GM18907 (cell line): ENCODE measurements around the gene ADGRG1.

Source experiments
- ATAC-seq: cut with Tn5 transposase; IDR thresholded peaks from one replicate; pipeline ENCODE4 v1.9.1; 2021; ENCODE audit warnings: mild to moderate bottlenecking, moderate library complexity; ENCODE audit not compliant: unreplicated experiment

Gene ADGRG1

DNA sequence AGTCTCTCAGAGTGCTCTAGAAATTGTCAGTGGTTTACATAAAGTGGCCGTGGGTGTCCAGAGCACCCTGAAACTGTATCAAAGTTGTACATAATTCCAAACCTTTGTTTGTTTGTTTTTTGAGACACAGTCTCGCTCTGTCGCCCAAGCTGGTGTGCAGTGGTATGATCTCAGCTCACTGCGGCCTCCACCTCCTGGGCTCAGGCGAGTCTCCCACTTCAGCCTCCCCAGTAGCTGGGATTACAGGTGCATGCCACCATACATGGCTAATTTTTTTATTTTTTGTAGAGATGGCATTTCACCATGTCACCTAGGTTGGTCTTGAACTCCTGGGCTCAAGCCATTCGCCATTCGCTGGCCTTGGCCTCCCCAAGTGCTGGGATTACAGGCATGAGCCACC is 24.3 kb upstream of the ADGRG1 start:
- ATAC-seq, result no peak

DNA sequence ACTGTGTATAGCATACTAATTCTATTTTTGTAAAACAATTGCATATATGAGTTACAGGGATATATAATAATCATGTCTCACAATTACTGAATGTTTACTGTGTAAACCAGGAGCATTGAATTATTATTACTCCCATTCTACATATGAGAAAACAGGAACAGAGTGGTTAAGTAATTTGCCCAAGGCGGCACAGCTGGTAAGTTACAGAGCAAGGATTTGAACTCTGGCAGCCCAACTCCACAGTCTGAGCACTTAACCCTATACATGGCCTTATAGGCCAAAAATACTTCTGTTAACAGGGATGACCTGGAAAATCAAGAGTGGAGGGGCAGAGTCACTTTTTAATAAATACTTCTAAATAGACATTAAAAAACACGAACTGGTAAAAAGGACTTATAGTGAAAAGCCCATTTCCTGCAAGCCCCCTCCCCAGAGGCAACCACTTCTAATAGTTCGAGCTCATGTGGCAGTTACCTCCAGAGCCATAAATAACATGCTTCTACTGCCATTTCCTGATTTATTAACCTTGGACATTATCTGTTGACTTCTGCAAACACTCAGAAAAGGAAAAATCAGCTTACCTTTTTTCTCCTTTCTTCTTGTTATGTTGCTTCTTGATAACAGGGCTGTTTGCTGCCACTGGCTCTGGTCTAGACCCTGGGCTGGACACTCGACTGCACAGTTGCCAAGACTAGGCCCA is 22.1 kb upstream of the ADGRG1 start:
- no peak for ATAC-seq

DNA sequence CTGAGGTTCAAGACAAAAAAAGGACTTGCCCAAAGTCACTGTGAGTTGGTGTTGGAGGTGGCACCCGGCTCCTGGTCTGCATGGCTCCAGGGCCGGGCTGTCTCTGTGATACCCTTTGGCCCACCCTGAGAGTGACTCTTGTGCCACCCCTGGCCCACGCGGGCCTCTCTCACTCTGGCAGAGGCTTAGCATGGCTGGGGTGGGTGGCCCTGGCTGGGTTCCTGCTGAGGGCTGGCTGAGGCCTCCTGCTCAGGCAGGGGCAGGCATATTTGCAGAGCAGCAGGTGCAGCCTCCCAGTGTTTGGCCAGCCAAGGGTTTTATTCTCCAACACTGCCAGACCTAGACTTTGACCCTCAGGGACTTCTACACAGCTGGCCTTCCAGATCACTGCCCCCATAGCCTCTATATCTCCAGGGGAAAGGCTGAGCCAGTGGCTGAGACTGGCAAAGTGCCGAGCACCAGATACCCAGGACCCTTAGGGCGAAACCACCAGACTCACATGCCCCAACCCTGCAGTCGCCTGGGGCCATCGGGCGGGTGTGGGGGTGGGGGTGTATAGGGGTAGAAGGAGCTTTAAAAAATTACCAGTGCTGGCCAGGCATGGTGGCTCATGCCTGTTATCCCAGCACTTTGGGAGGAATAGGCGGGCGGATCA is 21.5 kb upstream of the ADGRG1 start:
- ATAC-seq, result no peak

DNA sequence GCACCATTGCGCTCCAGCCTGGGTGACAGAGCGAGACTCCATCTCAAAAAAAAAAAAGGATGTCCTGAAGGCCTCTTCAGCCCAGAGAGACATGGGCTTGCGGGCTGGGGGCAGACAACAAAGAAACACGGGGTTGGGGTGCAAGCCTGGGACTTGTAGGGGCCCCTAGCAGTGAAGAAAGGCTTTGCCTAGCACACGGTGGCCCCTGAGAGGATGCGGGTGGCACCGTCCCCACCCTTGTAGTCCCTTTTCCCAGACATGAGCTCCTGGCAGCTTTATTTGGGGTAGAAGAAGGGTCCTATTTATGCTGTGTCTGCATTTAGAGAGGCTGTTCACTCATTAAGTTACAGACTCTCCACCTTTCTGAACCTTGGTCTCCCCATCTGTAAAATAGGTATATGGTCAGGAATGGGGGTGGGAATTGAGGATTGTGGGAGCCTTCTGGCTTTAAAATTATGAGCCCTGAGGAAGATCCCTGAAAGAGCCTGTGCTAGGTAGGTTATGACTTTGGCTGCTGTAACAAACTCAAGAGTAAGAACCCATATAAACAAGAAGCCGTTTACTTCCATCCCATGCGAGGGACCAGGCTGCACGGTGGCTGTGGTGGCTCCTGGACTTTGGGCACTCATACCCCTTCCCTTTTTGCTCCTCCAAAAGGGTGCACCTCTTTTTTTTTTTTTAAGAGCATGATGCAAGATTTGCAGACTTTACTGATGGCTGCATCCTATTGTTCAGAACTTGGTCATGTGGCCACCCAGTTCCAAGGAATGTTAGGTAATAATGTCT is 20.6 kb upstream of the ADGRG1 start:
- no peak for ATAC-seq

DNA sequence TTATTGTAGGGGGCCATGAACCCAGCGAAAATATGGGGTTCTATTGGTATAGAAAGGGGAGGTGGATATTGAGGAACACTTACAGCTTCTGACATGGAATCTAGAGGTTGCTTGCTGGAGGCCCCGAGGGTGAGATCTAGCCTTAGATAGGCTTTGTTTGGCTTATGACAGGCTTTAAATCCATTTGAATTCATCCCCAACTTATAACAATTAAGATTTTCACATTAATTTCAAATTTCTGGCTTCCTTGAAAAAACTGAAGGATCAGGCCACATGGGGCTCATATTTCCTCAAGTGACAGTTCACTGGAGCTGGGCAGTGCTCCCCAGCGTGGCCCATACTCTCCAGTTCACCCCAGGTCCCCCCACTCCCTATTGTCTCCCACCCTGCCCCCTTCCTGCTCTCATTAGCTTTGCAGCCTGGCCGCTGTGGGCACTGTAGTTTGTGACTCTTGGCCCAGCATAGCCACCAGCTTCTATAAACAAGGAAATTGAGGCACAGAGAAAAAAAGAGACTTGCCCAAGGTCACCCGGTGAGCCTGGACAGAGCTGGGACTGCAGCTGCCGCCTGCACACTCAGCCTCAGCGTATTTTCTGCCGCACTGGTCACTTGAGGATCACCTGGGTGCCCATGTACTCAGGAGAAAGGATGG is 19.8 kb upstream of the ADGRG1 start:
- ATAC-seq, result no peak

DNA sequence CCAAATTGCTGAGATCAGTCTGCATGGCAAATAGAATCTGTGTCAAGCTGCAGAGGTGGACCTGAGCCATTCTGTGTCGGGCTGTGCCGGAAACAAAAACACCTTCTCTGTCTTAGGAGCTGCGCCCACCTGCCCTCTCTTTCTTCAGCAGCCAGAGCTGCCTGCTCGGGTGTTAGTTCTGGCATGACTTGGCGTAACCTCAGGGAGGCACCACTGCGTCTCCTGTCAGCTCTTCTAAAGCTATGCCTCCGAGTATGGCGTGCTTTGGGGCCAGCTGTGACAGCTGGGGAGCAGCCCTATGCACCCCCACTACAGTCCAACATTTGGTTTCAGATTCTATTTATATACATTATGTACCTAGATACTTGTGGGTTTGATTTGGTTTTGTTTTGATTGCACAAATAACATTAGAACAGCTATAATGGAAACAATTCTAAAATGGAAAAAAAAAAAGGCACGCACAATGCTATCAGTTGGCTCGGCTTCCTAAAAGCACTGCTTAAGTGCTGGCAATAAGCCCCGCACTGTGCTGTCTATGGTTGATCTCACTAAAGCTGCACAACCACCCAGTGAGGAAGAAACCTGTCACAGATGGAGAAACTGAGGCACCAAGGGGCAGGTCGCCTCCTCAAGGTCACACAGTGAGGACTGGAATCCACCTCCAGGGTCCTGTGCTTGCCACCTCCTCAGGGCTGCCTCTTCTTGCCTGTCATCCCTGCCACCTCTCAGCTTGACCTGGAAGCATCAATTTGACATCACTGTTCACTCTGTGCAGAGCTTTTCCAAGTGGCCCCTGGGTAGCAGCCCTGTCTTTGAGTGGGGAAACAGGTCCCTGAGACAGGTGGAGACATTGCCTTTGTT is 18.7 kb upstream of the ADGRG1 start:
- peak; percentile 96 for ATAC-seq

DNA sequence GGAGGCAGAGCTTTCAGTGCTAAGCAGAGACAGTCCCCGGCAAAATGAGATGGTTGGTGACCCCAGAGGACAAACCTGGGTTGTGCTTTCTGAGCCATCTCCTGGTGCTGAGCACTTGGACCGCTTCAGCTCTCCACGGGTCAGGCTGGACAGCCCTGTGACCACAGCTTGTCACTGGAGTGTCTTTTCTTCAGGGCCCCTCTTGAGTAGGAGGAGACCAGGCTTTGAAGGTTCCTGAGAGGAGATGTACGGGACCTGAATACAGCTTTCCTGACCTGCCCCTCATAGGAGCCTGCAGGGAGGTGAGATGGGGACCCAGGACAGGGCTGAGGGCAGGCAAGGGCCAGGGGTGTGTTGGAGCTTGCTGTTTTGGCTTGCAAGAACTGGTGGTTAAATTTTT is 17.8 kb upstream of the ADGRG1 start:
- ATAC-seq, result no peak

DNA sequence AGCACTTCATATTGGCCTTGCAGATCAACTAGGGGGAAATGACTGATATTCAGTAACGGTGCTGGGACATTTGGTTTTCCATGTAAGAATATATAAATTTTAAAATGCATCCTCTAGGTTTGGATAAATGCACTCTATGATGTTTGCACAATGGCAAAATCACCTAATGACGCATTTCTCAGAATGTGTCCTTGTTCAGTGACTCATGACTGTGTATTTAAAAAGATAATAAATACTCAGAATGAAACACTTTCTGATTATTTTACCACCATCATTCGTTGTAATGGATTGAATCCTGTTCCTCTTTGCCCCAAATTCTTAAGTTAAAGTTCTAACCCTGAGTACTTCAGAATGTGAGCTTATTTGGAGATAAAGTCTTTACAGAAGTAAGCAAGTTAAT is 17.2 kb upstream of the ADGRG1 start:
- ATAC-seq, result no peak

DNA sequence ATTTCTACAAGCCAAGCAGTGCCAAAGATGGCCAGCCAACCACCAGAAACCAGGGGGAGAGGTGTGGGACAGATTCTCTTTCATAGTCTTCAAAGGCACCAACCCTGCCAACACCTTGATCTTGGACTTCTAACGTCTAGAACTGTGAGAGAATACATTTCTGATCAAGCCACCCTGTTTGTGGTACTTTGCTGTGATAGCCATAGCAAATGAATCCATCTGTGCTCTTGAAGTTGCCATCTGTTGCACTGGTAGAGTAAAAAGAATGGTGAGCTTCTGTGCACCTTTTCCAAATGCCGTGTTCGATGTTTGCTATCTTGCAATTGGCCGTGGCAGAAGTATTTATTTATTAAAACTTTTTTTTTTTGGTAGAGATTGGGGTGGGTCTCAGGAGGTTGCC is 16.7 kb upstream of the ADGRG1 start:
- ATAC-seq, result no peak

DNA sequence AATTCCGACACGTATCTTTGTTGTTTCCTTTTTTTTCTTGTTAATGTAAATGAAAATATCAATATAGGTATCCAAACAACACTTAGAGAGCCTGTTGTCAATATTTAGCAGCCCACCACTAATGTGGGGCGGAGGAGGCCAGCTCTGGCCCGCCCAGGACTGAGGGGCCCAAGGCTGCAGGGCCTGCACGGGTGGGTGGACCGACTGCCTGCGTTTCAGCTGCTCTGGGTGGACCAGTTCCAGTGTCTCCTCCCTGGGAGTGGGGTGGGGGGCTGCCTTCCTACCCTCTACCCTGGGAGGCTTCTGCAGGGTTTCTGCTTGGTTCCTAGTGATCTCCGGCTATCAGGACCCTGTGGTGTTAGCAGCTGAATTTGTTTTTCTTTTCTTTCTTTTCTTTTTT is 15.9 kb upstream of the ADGRG1 start:
- ATAC-seq, result no peak

DNA sequence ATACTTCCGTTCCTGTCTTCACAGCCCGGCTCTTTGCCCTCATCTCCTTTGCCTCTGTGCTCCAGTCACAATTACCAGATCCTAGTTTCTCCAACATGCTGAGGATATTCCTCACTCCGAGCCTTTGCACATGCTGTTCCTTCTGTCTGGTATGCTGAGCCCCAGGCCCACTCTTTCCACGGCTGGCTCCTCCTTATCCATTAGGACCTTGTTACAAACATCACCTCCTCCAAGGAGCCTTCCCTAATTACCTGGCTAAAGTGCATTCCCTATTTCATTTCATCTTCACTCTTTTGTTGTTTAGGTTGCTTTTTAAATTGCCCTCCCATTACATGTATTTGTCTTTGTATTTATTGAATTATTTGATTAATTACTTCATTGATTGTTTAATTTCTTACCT is 14.9 kb upstream of the ADGRG1 start:
- no peak for ATAC-seq

DNA sequence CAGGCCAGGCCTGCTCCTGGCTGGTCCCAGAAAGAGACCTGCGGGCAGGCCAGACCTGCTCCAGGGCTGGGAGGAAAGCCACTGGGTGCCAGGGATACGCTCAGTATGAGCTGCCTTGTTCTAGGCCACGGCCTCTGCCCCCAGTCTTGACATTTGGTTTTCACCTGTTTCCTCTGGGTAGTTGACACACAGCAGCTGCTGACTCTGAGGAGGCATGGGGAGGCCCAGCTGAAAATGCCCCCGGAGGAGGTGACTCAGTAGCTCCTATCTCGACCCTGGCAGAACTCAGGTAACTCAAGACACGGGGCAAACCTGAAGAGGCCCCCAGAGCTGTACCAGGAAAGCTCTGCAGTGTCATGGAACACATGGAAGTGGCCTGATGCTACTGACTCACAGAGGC is 13.9 kb upstream of the ADGRG1 start:
- ATAC-seq, result no peak

DNA sequence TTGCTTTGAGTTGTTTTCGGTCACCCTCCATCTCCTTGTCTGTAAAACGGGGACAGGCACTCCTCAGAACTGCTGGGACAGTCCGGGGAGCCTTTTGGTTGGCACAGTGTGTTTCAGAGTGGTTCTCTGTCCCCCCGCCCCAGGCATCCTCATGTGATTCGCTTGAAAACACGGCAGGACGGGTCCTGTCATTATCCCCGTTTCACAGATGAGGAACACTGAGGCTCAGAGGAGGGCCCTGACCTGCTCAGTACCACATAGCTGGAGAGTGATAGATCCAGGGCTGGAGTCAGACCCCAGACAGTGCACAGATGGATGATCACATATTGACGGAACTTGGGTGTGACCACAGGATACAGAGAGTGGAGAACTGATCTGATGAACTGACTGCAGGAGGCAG is 13.5 kb upstream of the ADGRG1 start:
- no peak for ATAC-seq

DNA sequence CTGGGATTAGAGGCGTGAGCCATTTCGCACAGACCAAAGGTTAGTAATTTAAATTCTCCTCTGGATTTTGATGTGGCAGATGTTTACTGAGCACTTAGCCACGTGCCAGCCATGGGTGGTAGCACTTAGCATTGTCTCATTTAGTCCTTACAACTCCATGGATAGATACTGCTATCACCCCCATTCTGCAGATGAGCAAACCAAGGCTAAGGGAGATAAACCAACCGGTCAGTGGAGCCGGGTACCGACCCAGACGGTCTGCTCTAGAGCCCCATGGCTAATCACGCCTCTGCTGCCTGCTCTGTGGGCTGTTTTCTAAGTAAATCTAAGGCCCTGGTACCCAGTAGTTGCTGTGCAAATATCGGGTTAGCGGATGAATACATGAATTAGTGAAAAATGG is 12.6 kb upstream of the ADGRG1 start:
- no peak for ATAC-seq

DNA sequence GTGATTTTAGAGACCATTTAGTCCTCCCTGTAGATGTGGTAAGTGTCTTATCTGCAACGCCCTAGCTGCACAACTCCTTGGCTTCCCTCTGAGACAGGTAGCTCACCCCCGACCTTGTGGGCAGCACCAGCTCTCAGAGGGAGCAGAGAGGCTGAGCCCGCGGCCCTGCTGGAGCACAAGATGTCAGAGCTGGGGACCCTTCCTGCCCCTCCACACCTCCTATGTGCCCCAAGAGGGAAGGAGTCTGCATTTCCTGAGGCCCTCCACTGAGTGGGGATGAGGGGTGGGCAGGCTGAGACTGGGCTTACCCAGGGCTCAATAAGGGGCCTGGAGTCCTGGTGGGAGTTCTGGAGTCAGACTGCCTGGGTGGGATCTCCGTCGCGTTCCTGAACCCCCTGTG is 12.2 kb upstream of the ADGRG1 start:
- ATAC-seq, result no peak

DNA sequence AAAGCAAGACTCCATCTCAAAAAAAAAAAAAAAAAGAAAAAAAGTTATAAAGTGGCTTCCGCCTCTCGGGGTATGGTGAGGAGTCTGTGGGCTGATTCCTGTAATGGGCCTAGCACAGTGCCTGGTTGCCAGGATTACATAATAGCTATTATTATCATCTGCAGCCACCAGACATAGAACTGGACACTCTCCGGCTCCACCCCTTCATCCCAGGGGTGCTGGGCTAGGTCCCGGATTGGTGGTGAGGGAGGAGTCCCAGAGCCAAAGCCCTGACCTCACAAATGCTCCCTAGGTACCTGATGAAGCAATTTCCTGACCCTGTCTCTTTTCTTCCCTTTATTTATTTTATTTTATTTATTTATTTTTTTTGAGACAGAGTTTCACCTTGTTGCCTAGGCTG is 11.6 kb upstream of the ADGRG1 start:
- no peak for ATAC-seq

DNA sequence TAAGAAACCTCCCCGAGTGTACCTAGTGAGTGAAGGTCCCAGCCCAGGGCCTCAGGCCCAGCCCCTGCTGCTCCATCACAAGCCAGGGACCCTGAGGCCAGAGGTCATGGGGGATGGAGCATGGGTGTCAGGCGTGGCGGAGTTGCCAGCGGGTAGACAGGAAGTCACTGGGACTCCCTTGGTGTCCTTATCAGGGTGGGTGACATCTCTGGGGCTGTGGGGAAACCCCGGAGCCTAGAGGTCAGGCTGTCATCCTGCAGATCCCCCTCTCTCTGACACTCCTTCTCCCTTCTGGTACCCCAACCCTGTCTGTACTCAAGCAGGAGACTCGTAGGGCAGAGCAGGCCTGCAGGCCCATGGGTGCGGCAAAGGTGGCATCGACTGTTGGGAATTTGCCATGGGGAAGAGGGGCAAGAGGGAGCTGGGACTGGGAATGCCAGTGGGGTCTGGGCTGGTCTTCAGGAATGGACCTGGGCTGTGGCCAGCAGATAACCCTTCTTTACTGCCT is 10.8 kb upstream of the ADGRG1 start:
- ATAC-seq, result no peak

DNA sequence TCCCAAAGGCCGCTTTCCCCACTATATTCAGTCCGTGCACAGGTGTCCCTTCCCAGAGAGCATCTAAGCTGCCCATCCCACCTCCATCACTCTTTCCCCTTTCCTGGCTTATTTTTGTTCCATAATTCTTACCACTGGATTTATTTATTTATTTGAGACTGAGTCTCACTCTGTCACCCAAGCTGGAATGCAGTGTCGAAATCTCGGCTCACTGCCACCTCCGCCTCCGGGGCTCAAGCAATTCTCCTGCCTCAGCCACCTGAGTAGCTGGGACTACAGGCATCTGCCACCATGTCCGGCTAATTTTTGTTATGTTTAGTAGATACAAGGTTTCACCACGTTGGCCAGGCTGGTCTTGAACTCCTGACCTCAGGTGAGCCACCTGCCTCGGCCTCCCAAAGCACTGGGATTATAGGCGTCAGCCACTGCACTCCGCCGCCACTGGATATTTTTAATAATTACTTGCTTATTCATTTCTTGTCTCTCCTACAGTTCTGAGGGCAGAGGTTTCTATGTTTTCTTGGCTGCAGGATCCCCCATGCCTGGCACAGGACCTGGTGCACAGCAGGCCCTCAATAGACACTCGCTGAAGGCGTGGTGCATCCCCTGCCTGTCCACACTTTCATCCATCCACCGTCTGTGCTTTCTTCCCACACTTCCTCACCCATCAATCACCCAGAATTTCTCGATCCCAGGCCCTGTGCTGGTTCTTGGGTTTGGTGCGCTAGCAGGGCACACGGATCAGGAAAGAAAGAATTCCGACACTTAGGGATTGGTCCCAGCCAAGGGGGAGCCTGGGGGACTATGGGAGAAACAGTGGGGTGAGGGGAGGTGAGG is 9.9 kb upstream of the ADGRG1 start:
- no peak for ATAC-seq

DNA sequence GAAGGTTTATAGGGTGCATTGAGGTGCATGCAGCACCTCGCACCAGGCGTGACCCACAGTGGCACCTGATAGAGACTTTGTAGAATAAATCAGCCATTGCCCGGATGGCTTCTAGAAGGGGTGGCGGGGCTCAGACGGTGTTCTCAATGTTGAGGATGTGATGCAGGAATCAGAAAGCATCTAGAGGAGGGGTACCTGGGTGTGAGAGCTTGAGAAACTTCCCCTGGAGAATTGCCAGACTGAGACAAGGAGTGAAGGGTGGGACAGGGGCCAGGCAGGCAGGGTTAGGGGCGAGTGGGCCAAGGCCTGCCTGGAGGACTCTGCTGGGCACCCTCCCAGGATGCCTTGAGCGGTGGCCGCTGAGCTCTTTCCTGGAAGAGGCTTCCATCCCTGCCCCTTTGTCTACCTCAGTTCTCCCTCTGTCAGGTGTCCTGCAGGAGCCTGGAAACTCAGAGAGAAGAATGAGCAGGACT is 9.3 kb upstream of the ADGRG1 start:
- ATAC-seq, result no peak
